ENCODE results near the gene SAMD4A.

GRCh38 chr14:54690887-54691286 lies 124.0 kb downstream of the SAMD4A start:
- TF ChIP-seq CTCF (conservative IDR thresholded peaks at IDR 0.05 in 1 of 2, IDR thresholded peaks at IDR 0.05 in 1 of 2; ENCODE audit: low read depth in 1 of 2, low read length in 2 of 2) (no peak), EZH2 (IDR thresholded peaks at IDR 0.05; ENCODE audit: low read length, missing control alignments) (no peak)

Data from fibroblast of lung (primary cell).